Activated naive CD8-positive, alpha-beta T cell treated with anti-CD3 and anti-CD28 coated beads, Interleukin-2, amount 10 ng/mL, durations not matched to agents 7 days and 5 days (primary cell): ENCODE data around the gene ZSWIM3. TPM values are rescaled to one million over a fixed set of nuclear protein-coding genes. Genes with fewer than 3 reads are reported as not detected.
"Not testable (repeated sequence)": the region's sequence is repeated elsewhere in the genome, so short reads cannot be mapped to it uniquely, and the experiment has no call there.

Experiments
- ATAC-seq: fragments of 150-1000 bp; cut with Tn5 transposase; one replicate; pipeline ENCODE4 v1.10.0; 2021; ENCODE audit warnings: low read depth, moderate library complexity
- POLR2A ChIA-PET: fragments of 350-600 bp; sonication (Branson Sonifier 250); formaldehyde crosslinking; loops from one replicate; lab custom pipeline; 2021; ENCODE audit warnings: antibody characterized with exemption; lab: Charles Lee
- DNase-seq: peaks from one replicate; pipeline ENCODE4 v3.0.0; 2021
- H3K27ac Mint-ChIP-seq: one replicate; pipeline ENCODE4 v1.8.0; 2022; ENCODE audit warnings: mild to moderate bottlenecking, mixed read lengths
- H3K27me3 Mint-ChIP-seq: one replicate; pipeline ENCODE4 v1.8.0; 2022; ENCODE audit warnings: mild to moderate bottlenecking, moderate library complexity, mixed read lengths
- H3K36me3 Mint-ChIP-seq: one replicate; pipeline ENCODE4 v1.8.0; 2021; ENCODE audit warnings: mild to moderate bottlenecking, mixed read lengths
- H3K4me1 Mint-ChIP-seq: one replicate; pipeline ENCODE4 v1.8.0; 2021; ENCODE audit warnings: mixed read lengths
- H3K4me3 Mint-ChIP-seq: one replicate; pipeline ENCODE4 v1.8.0; 2022; ENCODE audit warnings: mild to moderate bottlenecking, moderate library complexity, mixed read lengths
- H3K9me3 Mint-ChIP-seq: one replicate; pipeline ENCODE4 v1.8.0; 2021; ENCODE audit warnings: mixed read lengths
- total RNA-seq, 2 experiments: library from RNA; stranded (reverse); gene quantifications; one replicate each; pipeline ENCODE4 v1.2.3, GENCODE V29; 2021

ZSWIM3 gene
- total RNA-seq, 2 experiments from 2014 or later: 5.3 to 5.7 TPM

- POLR2A ChIA-PET: interaction anchor here (0.7 to 1.4 kb wide), 2 partner anchors 24 to 46 kb away, joined by 3 to 8 read pairs; no protein-coding TSS in a partner anchor
- H3K36me3 Mint-ChIP-seq, H3K4me3 Mint-ChIP-seq, H3K27ac Mint-ChIP-seq, H3K27me3 Mint-ChIP-seq, ATAC-seq, DNase-seq, H3K9me3 Mint-ChIP-seq, H3K4me1 Mint-ChIP-seq: not testable (repeated sequence)
These were observed 16.7 kb downstream of the ZSWIM3 start for GRCh38 chr20:45874104-45874481.

DNA sequence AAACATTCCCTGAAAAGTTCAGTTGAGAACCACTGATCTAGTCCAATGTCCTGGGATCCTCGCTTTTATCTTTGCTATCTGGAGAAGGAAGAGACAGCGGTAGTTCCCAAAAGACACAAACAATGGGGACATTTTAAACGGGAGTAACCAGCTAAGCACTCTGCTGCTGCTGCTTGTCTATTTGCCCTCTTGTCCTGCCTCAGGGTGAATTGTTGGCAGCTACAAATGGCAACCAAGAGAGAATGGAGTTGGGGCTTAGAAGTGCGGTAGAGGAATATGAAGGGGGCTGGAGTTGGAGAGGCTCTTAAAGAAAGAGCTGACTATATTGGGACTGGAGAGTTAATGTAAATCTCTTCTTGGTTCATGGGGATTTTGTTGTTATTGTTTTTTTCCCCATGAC, 17.2 kb downstream of the ZSWIM3 start:
- ATAC-seq (no peak), DNase-seq (no peak)
- Mint-ChIP-seq H3K9me3 (no peaks in the 10 kb centered on the region), H3K27me3 (no peaks in the 10 kb centered on the region), H3K36me3 (peaks cover 2% of the 10 kb centered on the region), H3K27ac (no peak overlapping the region), H3K4me3 (no peak overlapping the region), H3K4me1 (no peaks in the 10 kb centered on the region)
- POLR2A ChIA-PET: interaction anchor here (0.7 to 1.4 kb wide), 2 partner anchors 24 to 46 kb away, joined by 3 to 8 read pairs; no protein-coding TSS in a partner anchor

GRCh38 chr20:45878076-45878761, 20.8 kb downstream of the ZSWIM3 start:
- Mint-ChIP-seq H3K4me3 (no peak overlapping the region), H3K4me1 (peaks cover 19% of the 10 kb centered on the region), H3K36me3 (peaks cover 14% of the 10 kb centered on the region), H3K27ac (no peak overlapping the region), H3K27me3 (no peaks in the 10 kb centered on the region), H3K9me3 (no peaks in the 10 kb centered on the region)
- no peak for DNase-seq
- ATAC-seq: no peak
- POLR2A ChIA-PET: no interaction called here

DNA sequence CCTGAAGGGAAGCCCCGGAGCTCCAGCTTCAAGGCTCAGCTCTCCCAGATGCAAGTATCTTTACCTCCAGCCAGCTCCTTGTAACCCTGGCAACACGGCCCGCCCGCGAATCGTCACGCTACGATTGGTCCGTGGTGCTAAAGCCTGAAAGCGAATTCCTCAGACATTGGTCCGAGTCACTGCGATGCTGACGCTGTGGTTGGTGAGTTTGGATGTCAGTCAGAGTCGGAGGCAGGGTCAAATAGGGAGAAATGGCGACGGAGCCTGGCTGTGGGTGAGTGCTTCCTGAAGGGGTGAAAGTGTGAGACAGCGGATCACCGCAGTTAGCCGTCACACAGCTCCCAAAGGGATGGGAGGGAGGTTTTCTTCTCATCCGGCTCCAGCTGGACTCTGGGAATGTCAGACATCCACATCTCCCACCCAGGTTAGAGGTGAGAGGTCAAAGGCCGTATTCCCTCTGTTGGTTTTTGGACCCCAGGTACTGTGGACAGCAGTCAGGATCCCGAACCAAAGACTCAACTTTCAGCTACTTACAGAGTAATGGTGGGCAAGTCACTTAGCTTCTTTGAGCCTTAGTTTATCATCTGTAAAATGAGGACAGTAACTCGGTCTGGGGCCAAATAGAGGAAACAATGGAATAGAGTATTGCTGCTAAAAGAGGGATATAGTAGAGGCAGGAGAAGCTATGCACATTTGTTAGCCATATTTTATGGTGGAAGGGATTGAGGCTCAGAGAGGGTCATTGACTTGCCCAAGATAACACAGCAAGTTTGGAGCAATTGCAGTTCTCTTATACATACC, 23.8 kb downstream of the ZSWIM3 start, which contains the start of gene ZSWIM1:
Gene ZSWIM1 (plus strand): TSS at position 240 of the 801 bp plus-strand sequence. CDS start 1,366 bp downstream, outside the sequence.
- H3K4me3 Mint-ChIP-seq: peak within 1 kb of the TSS; percentile 87
- peak within 1 kb of the TSS; percentile 85 for H3K27ac Mint-ChIP-seq
- POLR2A ChIA-PET: interaction anchor here (0.6 to 2.6 kb wide), 12 partner anchors 9 to 90 kb away, joined by 3 to 30 read pairs (median 5); partner anchors contain the start of genes ACOT8, CTSA, DNTTIP1 and NEURL2
- peaks cover 40% of the 10 kb centered on the region for H3K4me1 Mint-ChIP-seq
- DNase-seq (peak; percentile 97), ATAC-seq (peak; percentile 99)
- no peaks in the 10 kb centered on the region for H3K9me3 Mint-ChIP-seq
- peaks cover 21% of the 10 kb centered on the region for H3K36me3 Mint-ChIP-seq
- no peaks in the 10 kb centered on the region for H3K27me3 Mint-ChIP-seq

GRCh38 chr20:45882469-45883099, 25.2 kb downstream of the ZSWIM3 start:
- ATAC-seq (no peak), DNase-seq (no peak)
- Mint-ChIP-seq H3K4me1 (peaks cover 41% of the 10 kb centered on the region), H3K4me3 (peak overlapping the region; percentile 41), H3K27me3 (no peaks in the 10 kb centered on the region), H3K36me3 (peaks cover 21% of the 10 kb centered on the region), H3K9me3 (no peaks in the 10 kb centered on the region), H3K27ac (peak overlapping the region; percentile 11)
- POLR2A ChIA-PET: interaction anchor here (1.0 to 2.6 kb wide), 6 partner anchors 8 to 91 kb away, joined by 3 to 30 read pairs (median 4); partner anchors contain the start of genes CTSA, DNTTIP1, NEURL2 and PCIF1

- no peak for ATAC-seq
These were observed 25.7 kb downstream of the ZSWIM3 start for GRCh38 chr20:45883100-45883469.

DNA sequence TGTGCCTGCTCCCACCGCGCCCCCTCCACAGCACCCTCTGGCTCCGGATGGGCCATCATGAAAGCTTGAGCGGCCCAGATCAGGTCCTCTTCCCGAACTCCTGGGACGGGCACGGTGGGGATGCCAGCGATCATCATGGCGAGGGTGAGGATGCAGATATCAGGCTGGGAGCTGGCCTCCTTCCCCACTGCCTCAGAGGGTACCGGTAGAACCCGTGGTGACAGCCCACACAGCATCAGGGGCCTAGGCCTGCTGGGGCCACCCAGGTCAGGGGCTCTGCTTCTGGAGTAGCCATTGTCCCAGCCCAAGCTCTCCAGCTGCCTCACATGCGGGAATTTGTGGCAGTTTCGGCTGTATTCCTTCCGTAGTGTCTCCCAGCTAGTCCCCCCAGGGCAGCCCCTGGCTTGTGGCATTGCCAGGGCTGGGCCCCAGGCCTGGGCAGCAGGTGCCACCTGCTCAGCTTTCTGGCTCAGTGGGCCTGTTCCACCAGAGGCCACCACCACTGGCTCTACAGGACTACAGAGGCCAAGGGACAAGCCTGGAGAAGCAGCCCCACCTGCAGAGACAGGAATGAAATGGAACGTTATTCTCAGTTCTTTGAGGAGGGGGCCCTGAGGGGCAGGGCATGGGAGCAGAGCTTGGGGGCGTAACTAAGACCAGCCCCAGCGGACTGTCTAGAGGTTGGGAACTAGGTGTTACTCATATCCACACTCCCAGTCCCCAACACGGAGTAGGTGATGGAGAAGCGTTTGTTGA, 29.4 kb downstream of the ZSWIM3 start:
- POLR2A ChIA-PET: interaction anchor here (0.7 to 3.8 kb wide), 3 partner anchors 14 to 29 kb away, joined by 3 to 15 read pairs (median 3); partner anchors contain the start of genes ACOT8 and ZSWIM3
- H3K4me1 Mint-ChIP-seq: peaks cover 42% of the 10 kb centered on the region

More at GRCh38 chr20:45883100-45883469, 25.7 kb downstream of the ZSWIM3 start:
- peak overlapping the region; percentile 47 for H3K27ac Mint-ChIP-seq
- POLR2A ChIA-PET: interaction anchor here (2.6 to 3.8 kb wide), 2 partner anchors 8 to 26 kb away, joined by 15 to 25 read pairs; partner anchors contain the start of genes ACOT8, CTSA, NEURL2 and ZSWIM3
- H3K27me3 Mint-ChIP-seq: no peaks in the 10 kb centered on the region
- H3K4me1 Mint-ChIP-seq: peaks cover 41% of the 10 kb centered on the region
- peaks cover 21% of the 10 kb centered on the region for H3K36me3 Mint-ChIP-seq
- H3K9me3 Mint-ChIP-seq: no peaks in the 10 kb centered on the region
- no peak for DNase-seq
- no peak overlapping the region for H3K4me3 Mint-ChIP-seq

GRCh38 chr20:45887346-45887715, 29.9 kb downstream of the ZSWIM3 start, which contains the start of gene SPATA25:
Gene SPATA25 (minus strand): TSS chr20:45887622. CDS start chr20:45887590, 32 bp downstream.
- H3K4me3 Mint-ChIP-seq: no peak within 1 kb of the TSS
- H3K27ac Mint-ChIP-seq: no peak within 1 kb of the TSS
- DNase-seq: no peak
- ATAC-seq: no peak
- POLR2A ChIA-PET: interaction anchor here (0.7 to 1.1 kb wide), 2 partner anchors 14 to 29 kb away, joined by 3 read pairs; no protein-coding TSS in a partner anchor
- no peaks in the 10 kb centered on the region for H3K9me3 Mint-ChIP-seq
- no peaks in the 10 kb centered on the region for H3K27me3 Mint-ChIP-seq
- H3K4me1 Mint-ChIP-seq: peaks cover 42% of the 10 kb centered on the region
- peaks cover 14% of the 10 kb centered on the region for H3K36me3 Mint-ChIP-seq

More for the DNA sequence above, 29.4 kb downstream of the ZSWIM3 start:
- Mint-ChIP-seq H3K36me3 (peaks cover 17% of the 10 kb centered on the region), H3K9me3 (no peaks in the 10 kb centered on the region), H3K4me3 (no peak overlapping the region), H3K27ac (no peak overlapping the region), H3K27me3 (no peaks in the 10 kb centered on the region)
- DNase-seq: no peak
- ATAC-seq: no peak

- ATAC-seq (no peak), DNase-seq (no peak)
- Mint-ChIP-seq H3K9me3 (no peaks in the 10 kb centered on the region), H3K27ac (no peak overlapping the region), H3K36me3 (peaks cover 4% of the 10 kb centered on the region), H3K27me3 (no peaks in the 10 kb centered on the region), H3K4me3 (no peak overlapping the region), H3K4me1 (peaks cover 43% of the 10 kb centered on the region)
- POLR2A ChIA-PET: no interaction called here
These were observed 31.3 kb downstream of the ZSWIM3 start for GRCh38 chr20:45888681-45889080.

DNA sequence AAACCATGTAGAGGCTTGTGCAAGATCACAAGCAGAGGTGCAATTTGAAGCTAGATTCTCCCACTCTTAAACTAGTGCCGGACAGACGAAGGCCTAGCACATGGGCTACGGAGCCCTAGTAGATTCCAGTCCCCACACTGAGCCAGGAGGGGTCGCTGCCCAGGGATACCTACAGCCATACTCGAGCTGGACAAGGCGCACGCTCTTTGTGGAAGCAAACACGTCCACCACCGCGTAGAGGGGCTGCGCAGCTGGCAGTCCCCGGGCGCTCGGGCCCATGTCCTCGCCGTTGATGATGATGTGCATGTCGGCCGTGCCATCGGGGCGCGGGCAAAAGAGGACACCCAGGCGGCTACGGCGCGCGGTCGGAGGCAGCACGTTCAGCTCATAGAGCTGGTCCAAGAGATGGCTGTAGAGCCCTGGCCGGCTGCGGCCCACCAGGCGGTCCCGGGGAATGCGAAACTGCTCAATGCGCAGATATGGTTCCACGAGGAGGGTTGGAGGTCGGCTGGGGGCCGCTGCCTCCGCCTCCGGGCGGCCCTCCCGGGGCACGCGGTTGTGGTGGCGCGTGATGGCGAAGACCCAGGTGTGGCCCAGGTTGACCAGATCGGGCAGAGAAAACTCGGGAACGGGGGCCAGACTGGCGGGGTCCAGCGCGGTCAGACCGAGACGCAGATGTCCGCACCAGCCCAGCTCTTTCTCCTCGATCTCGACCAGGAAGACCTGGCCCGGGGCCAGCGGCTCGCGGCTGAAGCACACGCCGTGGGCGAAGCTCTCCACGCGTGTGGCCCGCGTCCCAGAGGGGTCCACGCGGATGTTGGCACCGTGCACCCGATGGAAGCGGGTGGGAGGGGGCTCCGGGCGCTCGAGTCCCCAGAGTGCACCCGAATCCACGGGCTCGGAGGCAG, 32.9 kb downstream of the ZSWIM3 start:
- peaks cover 1% of the 10 kb centered on the region for H3K36me3 Mint-ChIP-seq
- ATAC-seq: peak; percentile 33
- peak; percentile 59 for DNase-seq
- POLR2A ChIA-PET: interaction anchor here (0.8 to 5.5 kb wide), 12 partner anchors 9 to 83 kb away, joined by 3 to 43 read pairs (median 6); partner anchors contain the start of genes ACOT8, PCIF1, ZSWIM1 and ZSWIM3
- peaks cover 32% of the 10 kb centered on the region for H3K4me1 Mint-ChIP-seq
- H3K4me3 Mint-ChIP-seq: peak overlapping the region; percentile 92
- no peaks in the 10 kb centered on the region for H3K27me3 Mint-ChIP-seq
- no peaks in the 10 kb centered on the region for H3K9me3 Mint-ChIP-seq
- H3K27ac Mint-ChIP-seq: peak overlapping the region; percentile 86
